Activated CD4-positive, alpha-beta T cell treated with anti-CD3 and anti-CD28 coated beads, Interleukin-2, amount 50 U/mL, for 48 hours (primary cell): ENCODE measurements around the gene B3GNT7.
"Not testable (repeated sequence)": the region's sequence is repeated elsewhere in the genome, so short reads cannot be mapped to it uniquely, and the experiment has no call there.

Experiments used
- DNase-seq, 2 experiments: peaks; one replicate each; pipeline ENCODE4 v3.0.0-alpha.2; 2020

The B3GNT7 gene

GRCh38 chr2:231387904-231388724 is 7.4 kb upstream of the B3GNT7 start:
- no peak for DNase-seq

GRCh38 chr2:231388725-231389346 is 6.7 kb upstream of the B3GNT7 start:
- no peak for DNase-seq

- no peak for DNase-seq
Observed at GRCh38 chr2:231390667-231391066, 4.8 kb upstream of the B3GNT7 start.

- DNase-seq = no peak
Observed at GRCh38 chr2:231391981-231392380, 3.5 kb upstream of the B3GNT7 start.

- no peak for DNase-seq
Observed at GRCh38 chr2:231392431-231393148, 2.9 kb upstream of the B3GNT7 start.

DNA sequence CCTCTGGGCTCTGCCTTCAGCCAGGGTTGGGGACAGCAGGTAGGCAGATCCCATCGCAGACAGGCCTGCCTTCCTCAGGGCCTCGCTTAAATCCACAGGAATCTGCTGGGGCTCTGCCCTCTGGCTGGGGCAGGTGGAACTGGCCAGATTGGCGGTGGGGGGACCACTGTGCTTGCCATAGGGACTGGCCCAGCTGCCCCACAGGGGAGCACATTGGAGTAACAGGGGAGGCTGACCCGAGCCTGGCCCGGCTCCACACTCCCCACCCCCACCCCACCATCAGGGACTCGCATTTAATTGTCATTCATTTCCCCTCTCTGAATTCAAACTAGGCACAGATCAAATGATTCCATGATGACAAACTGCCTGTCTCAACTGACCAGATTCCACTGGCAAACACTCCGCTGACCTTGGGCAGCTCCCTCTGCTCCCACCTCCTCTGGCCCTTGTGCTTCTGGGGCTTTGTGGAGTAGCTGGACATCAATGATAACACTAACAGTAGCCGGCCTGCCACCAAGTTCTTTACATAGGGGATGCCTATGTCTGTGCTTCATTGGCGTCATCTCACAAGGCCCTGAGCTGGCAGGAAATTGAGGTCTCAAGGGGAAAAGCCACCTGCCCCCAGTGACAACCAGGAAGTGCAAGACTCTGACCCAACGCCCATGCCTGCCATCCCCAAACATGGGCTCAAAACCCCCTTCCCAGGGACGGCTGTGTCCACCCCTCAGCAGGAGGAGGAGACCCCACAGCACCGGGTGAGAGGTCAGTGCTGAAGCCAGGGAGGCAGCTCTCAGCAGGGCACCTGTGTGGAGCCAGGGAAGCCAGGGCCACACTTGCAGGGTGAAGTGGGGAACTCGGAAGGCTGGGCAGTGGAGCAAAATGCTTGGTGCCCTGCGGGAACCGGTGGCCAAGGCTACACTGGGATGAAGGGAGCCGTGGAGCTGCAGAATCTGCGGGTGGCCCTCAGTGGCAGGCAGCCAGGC is 2.1 kb upstream of the B3GNT7 start:
- peak in 1 of 2 experiments; percentile 20 for DNase-seq

DNA sequence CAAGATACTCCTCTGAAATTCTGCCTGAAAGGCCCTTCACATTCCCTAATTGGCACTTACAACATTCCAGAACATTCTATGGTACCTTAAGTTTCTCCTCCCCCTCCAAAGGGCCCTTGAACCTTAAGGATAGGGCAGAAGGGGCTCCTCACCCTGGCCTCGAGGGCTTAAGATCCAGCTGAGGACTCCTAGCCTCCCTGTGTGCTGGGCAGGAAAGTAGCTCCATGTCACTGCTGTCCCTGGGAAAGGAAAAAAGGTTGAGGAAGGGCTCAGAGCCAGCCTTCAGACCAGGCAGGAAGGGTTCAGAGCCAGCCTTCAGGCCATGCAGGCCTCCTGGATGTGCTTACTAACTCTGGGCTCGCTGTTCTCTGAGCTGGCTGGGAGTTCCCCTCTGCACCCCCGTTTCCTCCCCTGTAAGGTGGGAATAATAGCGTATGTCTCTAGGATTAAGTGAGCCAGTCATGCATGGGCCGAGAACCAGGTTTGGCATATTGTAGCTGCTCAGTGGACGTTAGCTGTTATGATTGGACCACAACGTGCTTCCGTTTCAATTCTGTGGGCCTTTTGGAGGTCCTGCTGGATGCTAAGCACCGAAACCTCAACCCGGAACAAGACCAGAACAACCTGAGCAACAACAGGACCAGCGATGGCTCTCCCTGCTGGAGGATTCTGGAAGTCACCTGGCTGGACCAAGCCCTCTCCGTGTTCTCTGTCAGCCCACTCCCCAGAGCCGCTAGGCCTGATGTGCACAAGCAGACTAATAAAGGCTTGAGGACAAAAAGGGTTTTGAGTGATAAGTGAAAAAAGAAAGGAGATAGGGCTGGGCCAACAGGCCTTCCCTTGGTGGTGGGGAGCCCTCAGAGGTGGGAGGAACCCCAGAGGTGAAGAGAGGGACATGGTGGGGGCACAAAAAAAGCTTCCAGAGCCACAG is 1.0 kb upstream of the B3GNT7 start:
- DNase-seq = no peak

DNA sequence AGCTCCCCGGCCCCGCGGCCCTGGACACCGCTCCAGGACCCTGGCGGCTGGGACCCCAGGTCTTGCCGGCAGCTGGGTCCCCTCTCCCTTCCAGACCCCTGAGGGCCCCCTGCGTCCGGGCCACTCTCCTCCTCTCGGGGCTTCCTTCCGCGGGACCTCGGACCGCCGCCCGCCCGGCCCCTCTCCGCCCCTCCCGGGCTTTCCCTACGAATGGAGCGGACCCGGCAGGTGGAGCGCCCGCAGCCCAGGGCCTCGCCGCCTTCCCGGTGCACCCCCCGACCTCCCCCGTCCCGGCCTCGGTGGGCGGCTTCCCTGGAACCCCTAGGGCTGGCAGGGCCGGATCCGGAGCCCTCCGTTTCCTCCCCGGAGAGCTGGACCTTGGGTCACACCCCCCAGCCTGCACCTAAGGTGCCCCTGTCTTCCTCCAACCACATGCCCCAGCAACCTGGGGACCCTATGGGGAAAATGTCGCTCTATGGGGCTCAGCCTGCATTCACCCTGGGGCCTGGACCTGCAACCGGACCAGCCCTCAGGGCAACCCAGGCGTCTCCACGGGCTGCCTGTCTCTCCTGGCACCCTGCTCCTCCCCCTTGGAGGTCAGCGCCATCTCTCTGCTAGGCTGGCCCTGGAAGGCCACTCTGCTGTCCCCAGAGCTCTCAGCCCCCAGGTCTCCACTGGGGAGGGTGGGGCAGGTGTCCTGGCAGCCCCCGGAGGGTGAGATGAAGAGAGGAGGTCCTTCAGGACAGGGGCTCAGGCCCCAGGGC is 730 bp downstream of the B3GNT7 start:
- DNase-seq = no peak

GRCh38 chr2:231397011-231397927 is 1.8 kb downstream of the B3GNT7 start:
- peak; percentile 35 to 53 for DNase-seq

DNA sequence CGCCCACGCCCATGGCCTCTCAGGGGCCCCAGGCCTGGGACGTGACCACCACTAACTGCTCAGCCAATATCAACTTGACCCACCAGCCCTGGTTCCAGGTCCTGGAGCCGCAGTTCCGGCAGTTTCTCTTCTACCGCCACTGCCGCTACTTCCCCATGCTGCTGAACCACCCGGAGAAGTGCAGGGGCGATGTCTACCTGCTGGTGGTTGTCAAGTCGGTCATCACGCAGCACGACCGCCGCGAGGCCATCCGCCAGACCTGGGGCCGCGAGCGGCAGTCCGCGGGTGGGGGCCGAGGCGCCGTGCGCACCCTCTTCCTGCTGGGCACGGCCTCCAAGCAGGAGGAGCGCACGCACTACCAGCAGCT is 2.4 kb downstream of the B3GNT7 start:
- no peak for DNase-seq

DNA sequence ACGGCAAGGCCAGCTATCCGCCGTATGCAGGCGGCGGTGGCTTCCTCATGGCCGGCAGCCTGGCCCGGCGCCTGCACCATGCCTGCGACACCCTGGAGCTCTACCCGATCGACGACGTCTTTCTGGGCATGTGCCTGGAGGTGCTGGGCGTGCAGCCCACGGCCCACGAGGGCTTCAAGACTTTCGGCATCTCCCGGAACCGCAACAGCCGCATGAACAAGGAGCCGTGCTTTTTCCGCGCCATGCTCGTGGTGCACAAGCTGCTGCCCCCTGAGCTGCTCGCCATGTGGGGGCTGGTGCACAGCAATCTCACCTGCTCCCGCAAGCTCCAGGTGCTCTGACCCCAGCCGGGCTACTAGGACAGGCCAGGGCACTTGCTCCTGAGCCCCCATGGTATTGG is 3.1 kb downstream of the B3GNT7 start:
- DNase-seq = no peak

DNA sequence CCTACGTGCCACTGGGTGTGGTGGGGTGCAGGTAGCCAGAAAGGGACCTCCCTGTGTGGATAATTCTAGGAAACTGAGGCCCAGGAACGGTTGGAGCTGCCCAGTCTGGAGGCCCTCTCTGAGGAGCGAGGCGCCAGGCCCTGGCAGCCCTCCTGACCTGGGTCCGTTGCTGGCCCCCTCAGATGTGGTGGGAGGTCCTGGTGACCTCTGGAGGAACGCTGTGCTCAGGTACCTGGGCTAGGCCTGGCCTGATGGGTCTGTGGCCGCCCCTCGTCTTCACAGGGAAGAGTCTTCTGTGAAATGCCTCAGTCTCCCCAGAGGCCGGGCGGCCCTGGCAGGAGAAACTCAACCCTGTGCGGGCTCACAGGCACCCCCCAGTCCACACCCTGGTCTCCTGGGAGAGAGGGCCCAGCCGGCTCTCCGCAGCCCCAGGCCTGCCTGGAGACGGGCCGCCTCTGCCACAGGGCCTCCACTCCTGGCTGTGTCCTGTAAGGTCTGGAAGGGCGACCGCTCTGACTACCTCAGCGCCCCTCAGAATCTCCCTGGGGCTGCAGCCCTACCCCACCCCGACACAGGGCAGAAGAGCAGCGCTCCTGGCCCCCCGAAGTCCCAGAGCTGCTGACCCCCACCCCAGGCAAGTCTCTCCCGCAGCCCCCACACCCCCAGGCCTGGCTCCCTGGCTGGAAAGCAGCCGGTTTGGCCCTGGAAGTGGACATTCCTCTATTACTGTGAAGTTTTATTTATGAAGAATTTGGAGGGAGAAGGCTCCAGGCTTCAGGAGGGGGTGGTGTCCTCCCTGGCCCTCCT is 3.7 kb downstream of the B3GNT7 start:
- DNase-seq = no peak

- DNase-seq = no peak
Observed at GRCh38 chr2:231399853-231400680, 4.6 kb downstream of the B3GNT7 start.

DNA sequence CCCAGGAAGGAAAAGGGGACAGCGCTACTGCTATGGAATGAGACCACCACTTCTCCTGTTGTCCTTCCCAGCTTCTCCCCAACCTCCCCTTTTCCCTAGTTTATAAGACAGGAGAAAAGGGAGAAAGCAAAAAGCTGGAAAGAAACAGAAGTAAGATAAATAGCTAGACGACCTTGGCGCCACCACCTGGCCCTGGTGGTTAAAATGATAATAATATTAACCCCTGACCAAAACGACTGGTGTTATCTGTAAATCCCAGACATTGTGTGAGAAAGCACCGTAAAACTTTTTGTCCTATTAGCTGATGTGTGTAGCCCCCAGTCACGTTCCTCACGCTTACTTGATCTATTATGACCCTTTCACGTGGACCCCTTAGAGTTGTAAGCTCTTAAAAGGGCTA is 5.2 kb downstream of the B3GNT7 start:
- DNase-seq = not testable (repeated sequence)

GRCh38 chr2:231401101-231401500 is 5.6 kb downstream of the B3GNT7 start:
- not testable (repeated sequence) for DNase-seq

- not testable (repeated sequence) for DNase-seq
Observed at GRCh38 chr2:231403421-231404182, 8.1 kb downstream of the B3GNT7 start.

DNA sequence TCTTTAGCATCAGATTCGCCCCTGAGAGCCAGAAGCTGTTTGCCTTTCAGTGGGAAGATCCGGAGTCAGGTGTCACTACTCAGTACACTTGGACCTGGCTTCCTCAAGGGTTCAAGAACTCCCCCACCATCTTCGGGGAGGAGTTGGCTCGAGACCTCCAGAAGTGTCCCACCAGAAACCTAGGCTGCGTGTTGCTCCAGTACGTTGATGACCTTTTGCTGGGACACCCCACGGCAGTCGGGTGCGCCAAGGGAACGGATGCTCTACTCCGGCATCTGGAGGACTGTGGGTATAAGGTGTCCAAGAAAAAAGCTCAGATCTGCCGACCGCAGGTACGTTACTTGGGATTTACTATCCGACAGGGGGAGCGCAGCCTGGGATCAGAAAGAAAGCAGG is 8.7 kb downstream of the B3GNT7 start:
- DNase-seq = not testable (repeated sequence)
